Endothelial cell of umbilical vein (primary cell): ENCODE measurements around the gene PMAIP1.

ENCODE experiments used
- EZH2 ChIP-seq: IDR thresholded peaks from 2 replicates; pipeline ENCODE4 v1.6.1; 2012; ENCODE audit warnings: borderline replicate concordance, low read depth, mild to moderate bottlenecking, moderate library complexity, low read length, inconsistent platforms; ENCODE audit not compliant: severe bottlenecking
- GATA2 ChIP-seq: IDR thresholded peaks from 2 replicates; pipeline ENCODE4 v1.7.0; 2011; ENCODE audit warnings: low read depth, mild to moderate bottlenecking, moderate library complexity, mixed read lengths, low read length; ENCODE audit not compliant: insufficient read length, insufficient read depth
- JUN ChIP-seq: IDR thresholded peaks from 2 replicates; pipeline ENCODE4 v1.6.1; 2011; ENCODE audit warnings: borderline replicate concordance, low read depth; ENCODE audit not compliant: insufficient read length, insufficient read depth
- POLR2A ChIP-seq: IDR thresholded peaks from 2 replicates; pipeline ENCODE4 v1.6.1; 2012; ENCODE audit warnings: low read depth, mild to moderate bottlenecking, control low read depth, low read length
- POLR2AphosphoS5 ChIP-seq: IDR thresholded peaks from 2 replicates; pipeline ENCODE4 v1.6.1; 2012; ENCODE audit warnings: low read depth, mild to moderate bottlenecking, control low read depth, low read length, moderate library complexity; ENCODE audit not compliant: insufficient read depth
- TF ChIP-seq, protein P1 (sequence below), 2 donors: IDR thresholded peaks; 1 replicate in 1 of 2; 2 replicates in 1 of 2; pipeline ENCODE4 v1.5.1; 2011; ENCODE audit warnings: low read length in 2 of 2, mild to moderate bottlenecking in 2 of 2, moderate library complexity in 2 of 2, control low read depth in 1 of 2, inconsistent platforms in 1 of 2, low read depth in 1 of 2; ENCODE audit not compliant: insufficient read depth in 1 of 2; ENCODE audit errors: extremely low read depth in 1 of 2
- TF ChIP-seq, protein P2 (sequence below): IDR thresholded peaks from 2 replicates; pipeline ENCODE4 v1.6.1; 2011; ENCODE audit not compliant: insufficient read depth, insufficient read length

DNA sequence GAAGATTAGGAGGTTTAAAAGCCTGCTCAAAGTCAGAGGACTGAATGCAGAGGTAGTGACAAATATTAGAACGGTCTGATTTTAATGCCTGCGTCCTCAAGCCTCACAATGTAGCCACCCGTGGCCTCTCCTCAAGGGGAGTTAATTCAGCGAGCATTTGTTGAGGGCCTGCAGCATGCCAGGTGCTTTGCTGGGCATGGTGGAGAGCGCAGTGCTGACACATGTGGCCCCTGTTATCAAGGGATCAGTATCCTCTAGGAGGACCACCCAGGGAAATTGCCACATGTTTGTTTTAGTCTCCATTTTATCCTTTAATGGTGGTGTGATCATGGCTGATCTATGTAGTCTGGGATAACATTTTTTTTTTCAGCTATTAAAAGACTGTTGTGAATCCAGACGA lies 19.2 kb downstream of the PMAIP1 start:
- TF ChIP-seq, protein P1, sequence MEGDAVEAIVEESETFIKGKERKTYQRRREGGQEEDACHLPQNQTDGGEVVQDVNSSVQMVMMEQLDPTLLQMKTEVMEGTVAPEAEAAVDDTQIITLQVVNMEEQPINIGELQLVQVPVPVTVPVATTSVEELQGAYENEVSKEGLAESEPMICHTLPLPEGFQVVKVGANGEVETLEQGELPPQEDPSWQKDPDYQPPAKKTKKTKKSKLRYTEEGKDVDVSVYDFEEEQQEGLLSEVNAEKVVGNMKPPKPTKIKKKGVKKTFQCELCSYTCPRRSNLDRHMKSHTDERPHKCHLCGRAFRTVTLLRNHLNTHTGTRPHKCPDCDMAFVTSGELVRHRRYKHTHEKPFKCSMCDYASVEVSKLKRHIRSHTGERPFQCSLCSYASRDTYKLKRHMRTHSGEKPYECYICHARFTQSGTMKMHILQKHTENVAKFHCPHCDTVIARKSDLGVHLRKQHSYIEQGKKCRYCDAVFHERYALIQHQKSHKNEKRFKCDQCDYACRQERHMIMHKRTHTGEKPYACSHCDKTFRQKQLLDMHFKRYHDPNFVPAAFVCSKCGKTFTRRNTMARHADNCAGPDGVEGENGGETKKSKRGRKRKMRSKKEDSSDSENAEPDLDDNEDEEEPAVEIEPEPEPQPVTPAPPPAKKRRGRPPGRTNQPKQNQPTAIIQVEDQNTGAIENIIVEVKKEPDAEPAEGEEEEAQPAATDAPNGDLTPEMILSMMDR (IDR thresholded peaks at IDR 0.05; ENCODE audit: extremely low read depth in 1 of 2, insufficient read depth in 1 of 2, low read depth in 1 of 2, low read length in 2 of 2): no peak
- TF ChIP-seq, protein P2, sequence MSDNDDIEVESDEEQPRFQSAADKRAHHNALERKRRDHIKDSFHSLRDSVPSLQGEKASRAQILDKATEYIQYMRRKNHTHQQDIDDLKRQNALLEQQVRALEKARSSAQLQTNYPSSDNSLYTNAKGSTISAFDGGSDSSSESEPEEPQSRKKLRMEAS: no peak
- TF ChIP-seq POLR2A (no peak), POLR2AphosphoS5 (no peak), JUN (no peak), EZH2 (no peak), GATA2 (no peak)
